NCI-H1417 (cell line): ENCODE measurements around the gene TTR.

ENCODE experiments used
- DNase-seq, 3 experiments: peaks; one replicate each; lab custom pipeline; 2025; lab: John Stamatoyannopoulos, UW

TTR gene

GRCh38 chr18:31616586-31616985 is 24.9 kb downstream of the TTR start:
- DNase-seq, result no peak

- no peak for DNase-seq
These were observed 25.5 kb downstream of the TTR start for GRCh38 chr18:31617031-31617717.

GRCh38 chr18:31618801-31619200 is 27.1 kb downstream of the TTR start:
- DNase-seq, result no peak

DNA sequence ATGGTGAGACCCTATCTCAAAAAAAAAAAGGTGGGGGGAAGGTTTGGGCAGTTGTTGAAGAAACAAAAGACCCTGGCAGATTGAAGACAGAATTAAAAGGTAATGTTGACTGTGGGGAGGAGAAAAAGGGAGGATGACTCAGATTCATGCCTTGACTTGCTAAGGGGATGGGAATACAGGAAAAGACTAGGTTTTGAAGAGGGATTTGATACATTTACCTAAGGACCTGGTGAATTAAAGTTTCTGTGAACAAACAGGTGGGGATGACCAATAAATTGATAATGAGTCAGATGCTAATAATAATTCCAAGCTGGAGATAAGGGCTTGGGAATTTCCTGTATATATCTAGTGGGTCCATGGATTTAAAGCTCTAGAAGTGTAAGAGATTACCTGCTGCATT is 27.6 kb downstream of the TTR start:
- DNase-seq, result no peak

DNA sequence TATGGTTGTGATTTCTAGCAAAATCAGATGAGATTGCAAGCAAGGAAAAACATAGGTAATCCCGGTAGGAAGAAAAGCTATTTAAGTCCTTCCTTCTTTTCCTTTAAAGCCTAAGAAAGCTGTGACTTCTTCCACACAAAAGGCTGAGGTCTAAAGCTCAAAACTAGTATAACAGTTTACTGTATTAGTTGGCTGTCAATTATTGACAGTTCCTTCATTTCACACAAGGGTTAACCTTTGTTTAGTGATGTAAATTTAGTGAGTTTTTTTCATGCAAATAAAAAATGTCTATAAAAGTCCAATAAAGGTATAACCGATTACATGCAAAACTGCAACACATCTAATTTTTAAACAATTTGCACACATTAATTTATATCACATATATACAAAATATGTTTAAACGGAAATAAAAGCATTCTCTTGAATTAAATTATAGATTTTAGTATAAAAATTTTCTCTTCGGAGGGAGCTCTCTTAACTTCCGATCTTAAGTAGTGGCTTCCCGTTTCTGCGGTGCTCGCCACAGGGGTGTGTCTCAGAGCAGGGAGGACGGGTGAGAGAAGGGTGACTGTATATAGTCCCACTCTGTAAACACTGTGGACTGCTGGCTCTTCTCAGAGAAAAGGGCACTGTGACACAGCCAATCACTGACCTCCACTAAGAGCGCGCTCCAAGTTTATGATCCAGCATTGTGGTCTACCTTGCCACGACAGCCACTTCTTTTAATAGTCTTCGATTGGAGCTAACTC is 33.4 kb downstream of the TTR start:
- no peak for DNase-seq

DNA sequence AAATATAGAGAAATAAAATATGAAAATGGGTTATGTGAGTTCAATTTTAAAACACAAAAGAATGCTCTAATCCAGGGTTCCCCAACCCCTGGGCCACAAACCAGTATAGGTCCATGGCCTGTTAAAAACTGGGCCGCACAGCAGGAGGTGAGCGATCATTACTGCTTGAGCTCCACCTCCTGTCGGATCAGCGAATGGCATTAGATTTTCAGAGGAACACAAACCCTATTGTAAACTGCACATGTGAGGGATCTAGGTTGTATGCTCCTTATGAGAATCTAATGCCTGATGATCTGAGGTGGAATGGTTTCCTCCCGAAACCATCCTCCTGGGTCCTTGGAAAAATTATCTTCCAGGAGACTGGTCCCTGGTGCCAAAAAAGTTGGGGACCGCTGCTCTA is 34.7 kb downstream of the TTR start:
- DNase-seq, result no peak

- no peak for DNase-seq
These were observed 38.9 kb downstream of the TTR start for GRCh38 chr18:31630549-31630948.

GRCh38 chr18:31631526-31631925 is 39.8 kb downstream of the TTR start:
- no peak for DNase-seq

GRCh38 chr18:31632356-31632755 is 40.7 kb downstream of the TTR start:
- no peak for DNase-seq

GRCh38 chr18:31633392-31634330 is 42.0 kb downstream of the TTR start:
- DNase-seq, result no peak

- no peak for DNase-seq
These were observed 42.6 kb downstream of the TTR start for GRCh38 chr18:31634331-31634713.

DNA sequence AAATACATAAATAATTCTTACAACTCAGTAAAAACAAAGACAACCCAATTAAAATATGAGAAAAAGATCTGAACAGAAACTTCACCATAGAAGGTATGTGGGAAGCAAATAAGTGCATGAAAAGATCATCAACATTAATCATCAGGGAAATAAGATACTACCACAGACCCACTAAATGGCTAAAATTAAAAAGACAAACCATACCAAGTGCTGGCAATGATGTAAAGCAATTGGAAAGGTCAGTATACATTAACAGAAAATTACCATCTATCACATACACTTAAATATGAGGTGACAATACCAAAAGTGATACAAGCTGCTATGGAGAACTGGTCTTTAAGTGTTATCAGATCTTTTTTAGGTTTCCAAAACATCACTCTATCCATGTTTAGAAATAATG is 44.7 kb downstream of the TTR start:
- DNase-seq, result no peak

DNA sequence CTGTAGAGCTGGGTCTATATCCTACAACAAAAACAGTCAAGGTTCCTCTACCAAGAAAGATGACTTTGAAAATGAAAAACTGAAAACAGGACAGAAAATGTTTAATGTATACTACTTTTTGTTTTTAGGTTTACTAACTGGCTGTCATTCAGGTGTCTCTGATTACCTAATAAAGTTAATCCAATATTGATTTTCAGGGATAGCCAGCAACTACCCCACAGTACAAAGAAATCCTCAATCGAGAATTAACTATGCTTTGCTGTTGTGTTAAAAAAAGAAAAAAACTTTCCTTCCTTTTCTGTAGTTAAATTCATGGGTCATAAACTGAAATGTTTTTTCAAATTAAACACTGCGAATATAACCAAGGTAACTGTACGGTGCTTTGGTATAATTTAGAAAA is 45.8 kb downstream of the TTR start:
- DNase-seq, result no peak

- no peak for DNase-seq
These were observed 51.3 kb downstream of the TTR start for GRCh38 chr18:31643003-31643402.

GRCh38 chr18:31645411-31645810 is 53.7 kb downstream of the TTR start:
- no peak for DNase-seq

DNA sequence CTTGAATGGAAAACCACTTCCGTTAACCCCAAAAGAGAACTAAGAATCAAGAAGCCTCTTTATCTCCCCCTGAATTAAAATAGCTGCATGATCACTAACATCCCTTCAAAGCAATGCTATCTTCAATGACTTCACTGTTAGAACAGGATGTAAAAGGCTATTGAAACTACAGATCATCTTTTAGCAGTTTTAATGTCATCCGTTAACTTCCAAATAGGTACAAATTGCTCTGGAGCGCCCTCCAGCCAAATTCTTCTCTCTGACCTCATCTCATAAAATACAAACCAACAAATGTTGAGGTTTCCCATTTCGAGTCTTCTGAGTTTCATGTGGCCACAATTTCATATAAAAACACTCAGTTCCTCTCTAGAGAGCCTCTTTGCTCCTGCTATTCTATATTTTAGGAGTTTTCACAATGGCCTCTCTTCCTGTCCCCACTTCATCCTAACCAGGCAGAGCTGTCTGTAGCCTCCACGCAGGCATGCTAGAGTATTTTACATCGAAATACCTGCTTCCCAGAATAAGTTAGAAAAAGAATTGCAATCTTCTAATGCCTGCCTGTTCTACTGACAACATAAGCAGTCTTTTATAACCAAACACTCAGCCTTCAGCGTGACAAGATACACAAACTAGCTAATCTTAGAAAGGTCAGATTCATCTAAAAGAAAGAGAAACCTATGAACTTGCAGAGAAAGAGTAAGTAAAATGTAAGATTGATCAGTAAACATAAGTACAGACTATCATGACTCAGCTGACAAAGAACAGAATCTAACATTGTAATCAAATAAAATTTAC is 54.9 kb downstream of the TTR start:
- no peak for DNase-seq

- no peak for DNase-seq
These were observed 55.6 kb downstream of the TTR start for GRCh38 chr18:31647127-31647753.
